Measurements from ENCODE around the gene NAGK.

DNA sequence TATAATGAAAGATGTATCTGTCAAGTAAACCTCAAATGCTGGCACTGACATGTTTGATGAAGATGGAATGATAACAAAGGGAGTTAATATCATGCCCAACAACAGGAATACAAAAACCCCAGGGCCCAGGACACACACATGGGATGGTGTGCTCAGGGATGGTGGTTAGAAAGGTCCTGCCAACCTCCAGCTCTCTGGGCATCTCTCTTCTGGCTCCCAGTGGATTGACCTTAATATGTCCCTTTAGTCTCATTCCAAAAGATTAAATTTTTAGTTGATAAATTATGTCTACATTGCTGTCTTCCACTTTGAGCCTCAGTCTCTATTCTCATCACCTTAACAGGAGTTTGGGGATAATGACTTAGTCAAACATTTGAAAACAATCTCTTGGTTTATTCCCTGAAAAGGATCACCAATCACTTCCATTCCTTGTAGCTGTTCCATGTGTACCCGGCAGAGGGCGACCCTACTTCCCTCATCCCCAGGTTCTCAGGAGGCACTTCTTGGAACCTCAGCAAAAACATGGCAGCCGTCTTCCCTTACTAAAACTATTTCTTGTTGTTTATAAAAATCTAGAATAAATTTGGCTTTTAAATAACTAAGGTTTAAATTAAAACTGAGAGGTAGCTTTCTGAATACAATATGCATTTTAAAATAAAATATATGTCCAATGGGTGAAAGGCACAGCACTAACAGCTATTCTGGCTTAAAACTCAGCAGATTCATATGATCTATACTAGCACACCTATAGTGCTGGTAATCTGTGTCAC, 31.9 kb downstream of the NAGK start:
- TF ChIP-seq, protein P1, sequence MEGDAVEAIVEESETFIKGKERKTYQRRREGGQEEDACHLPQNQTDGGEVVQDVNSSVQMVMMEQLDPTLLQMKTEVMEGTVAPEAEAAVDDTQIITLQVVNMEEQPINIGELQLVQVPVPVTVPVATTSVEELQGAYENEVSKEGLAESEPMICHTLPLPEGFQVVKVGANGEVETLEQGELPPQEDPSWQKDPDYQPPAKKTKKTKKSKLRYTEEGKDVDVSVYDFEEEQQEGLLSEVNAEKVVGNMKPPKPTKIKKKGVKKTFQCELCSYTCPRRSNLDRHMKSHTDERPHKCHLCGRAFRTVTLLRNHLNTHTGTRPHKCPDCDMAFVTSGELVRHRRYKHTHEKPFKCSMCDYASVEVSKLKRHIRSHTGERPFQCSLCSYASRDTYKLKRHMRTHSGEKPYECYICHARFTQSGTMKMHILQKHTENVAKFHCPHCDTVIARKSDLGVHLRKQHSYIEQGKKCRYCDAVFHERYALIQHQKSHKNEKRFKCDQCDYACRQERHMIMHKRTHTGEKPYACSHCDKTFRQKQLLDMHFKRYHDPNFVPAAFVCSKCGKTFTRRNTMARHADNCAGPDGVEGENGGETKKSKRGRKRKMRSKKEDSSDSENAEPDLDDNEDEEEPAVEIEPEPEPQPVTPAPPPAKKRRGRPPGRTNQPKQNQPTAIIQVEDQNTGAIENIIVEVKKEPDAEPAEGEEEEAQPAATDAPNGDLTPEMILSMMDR (IDR thresholded peaks at IDR 0.05; ENCODE audit: low read depth, low read length, missing input control): peak; percentile 77
- peak; percentile 83 to 87 for TF ChIP-seq RAD21 (IDR thresholded peaks at IDR 0.05)
- no peak for TF ChIP-seq FOXA1 (IDR thresholded peaks at IDR 0.05)
- no peak for TF ChIP-seq GABPA (IDR thresholded peaks at IDR 0.05 in 1 of 2, conservative IDR thresholded peaks at IDR 0.05 in 1 of 2)
- TF ChIP-seq, protein P2, sequence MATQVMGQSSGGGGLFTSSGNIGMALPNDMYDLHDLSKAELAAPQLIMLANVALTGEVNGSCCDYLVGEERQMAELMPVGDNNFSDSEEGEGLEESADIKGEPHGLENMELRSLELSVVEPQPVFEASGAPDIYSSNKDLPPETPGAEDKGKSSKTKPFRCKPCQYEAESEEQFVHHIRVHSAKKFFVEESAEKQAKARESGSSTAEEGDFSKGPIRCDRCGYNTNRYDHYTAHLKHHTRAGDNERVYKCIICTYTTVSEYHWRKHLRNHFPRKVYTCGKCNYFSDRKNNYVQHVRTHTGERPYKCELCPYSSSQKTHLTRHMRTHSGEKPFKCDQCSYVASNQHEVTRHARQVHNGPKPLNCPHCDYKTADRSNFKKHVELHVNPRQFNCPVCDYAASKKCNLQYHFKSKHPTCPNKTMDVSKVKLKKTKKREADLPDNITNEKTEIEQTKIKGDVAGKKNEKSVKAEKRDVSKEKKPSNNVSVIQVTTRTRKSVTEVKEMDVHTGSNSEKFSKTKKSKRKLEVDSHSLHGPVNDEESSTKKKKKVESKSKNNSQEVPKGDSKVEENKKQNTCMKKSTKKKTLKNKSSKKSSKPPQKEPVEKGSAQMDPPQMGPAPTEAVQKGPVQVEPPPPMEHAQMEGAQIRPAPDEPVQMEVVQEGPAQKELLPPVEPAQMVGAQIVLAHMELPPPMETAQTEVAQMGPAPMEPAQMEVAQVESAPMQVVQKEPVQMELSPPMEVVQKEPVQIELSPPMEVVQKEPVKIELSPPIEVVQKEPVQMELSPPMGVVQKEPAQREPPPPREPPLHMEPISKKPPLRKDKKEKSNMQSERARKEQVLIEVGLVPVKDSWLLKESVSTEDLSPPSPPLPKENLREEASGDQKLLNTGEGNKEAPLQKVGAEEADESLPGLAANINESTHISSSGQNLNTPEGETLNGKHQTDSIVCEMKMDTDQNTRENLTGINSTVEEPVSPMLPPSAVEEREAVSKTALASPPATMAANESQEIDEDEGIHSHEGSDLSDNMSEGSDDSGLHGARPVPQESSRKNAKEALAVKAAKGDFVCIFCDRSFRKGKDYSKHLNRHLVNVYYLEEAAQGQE (IDR thresholded peaks at IDR 0.05): no peak
